ENCODE measurements around the gene SLC6A5.
"Not testable (repeated sequence)": the region's sequence is repeated elsewhere in the genome, so short reads cannot be mapped to it uniquely, and the experiment has no call there.

Gene SLC6A5

DNA sequence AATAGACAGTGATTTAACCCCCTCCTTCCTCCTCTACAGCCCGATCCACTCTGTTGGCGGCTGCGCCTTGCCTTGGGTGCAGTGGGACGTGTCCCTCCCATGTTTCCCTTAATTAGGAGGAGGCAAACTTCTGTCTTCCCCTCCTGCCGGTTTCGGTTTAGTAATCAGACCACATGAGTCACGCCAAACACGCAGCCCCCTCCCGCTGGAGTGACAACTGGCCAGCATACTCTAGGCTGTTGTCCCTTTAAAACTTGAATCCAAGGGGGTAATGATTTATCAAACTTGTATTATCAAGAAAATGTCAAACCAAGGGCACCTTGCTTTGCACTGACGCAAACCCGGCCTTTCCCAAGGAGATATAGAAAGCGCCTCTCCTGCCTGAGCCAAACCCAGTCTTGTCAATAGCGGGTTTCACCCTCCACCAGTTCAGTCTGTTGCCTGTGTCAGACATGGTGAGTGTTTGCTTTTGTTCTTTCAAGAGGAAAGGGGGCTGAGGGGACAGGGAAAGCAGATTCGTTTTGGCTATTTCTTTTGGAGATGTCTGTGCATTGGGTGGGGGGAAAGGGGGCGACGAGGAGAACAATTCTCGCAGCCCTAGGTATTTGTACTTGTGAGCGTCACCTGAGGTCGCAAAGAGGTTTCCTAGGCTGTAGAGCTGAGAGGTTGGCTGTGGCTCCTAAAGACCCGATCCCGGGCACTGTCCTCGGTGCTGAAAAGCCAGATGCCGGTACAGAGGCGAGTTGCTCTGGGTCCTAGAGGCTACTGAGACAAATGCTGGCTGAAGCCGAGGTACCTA, at the start of gene SLC6A5:
Gene SLC6A5, plus strand, starts transcription at position 388 of the 799 bp plus-strand sequence. Its CDS starts 65 bp downstream, at position 453.
- DNase-seq, result peak; percentile 65 to 71
- TF ChIP-seq POLR2A (IDR thresholded peaks at IDR 0.05; ENCODE audit: low read length) (no peak), GATA1 (IDR thresholded peaks at IDR 0.05; ENCODE audit: low read depth, low read length) (no peak)

GRCh38 chr11:20551096-20551495, 48.3 kb upstream of the SLC6A5 start:
- TF ChIP-seq GATA1 (IDR thresholded peaks at IDR 0.05; ENCODE audit: low read depth, low read length) (no peak), POLR2A (IDR thresholded peaks at IDR 0.05; ENCODE audit: low read length) (no peak)
- no peak for DNase-seq

- DNase-seq, result no peak
- TF ChIP-seq POLR2A (IDR thresholded peaks at IDR 0.05; ENCODE audit: low read length) (no peak), GATA1 (IDR thresholded peaks at IDR 0.05; ENCODE audit: low read depth, low read length) (no peak)
These were observed 43.6 kb upstream of the SLC6A5 start for GRCh38 chr11:20555783-20556182.

DNA sequence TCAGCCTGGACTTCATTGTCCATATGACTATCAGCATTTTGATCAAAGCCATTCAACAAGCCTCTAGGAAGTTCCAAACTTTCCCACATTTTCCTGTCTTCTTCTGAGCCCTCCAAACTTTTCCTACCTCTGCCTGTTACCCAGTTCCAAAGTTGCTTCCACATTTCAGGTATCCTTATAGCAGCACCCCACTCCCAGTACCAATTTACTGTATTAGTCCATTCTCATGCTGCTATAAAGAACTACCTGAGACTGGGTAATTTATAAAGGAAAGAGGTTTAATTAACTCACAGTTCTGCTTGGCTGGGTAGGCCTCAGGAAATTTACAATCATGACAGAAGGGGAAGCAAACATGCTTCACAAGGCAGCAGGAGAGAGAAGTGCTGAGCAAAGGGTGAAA, 43.0 kb upstream of the SLC6A5 start:
- DNase-seq, result not testable (repeated sequence)

- no peak for TF ChIP-seq GATA1 (IDR thresholded peaks at IDR 0.05; ENCODE audit: low read depth, low read length)
- no peak for TF ChIP-seq POLR2A (IDR thresholded peaks at IDR 0.05; ENCODE audit: low read length)
- DNase-seq, result no peak
These were observed 40.7 kb upstream of the SLC6A5 start for GRCh38 chr11:20558741-20559140.

- DNase-seq, result no peak
- TF ChIP-seq GATA1 (IDR thresholded peaks at IDR 0.05; ENCODE audit: low read depth, low read length), result no peak
- no peak for TF ChIP-seq POLR2A (IDR thresholded peaks at IDR 0.05; ENCODE audit: low read length)
These were observed 39.7 kb upstream of the SLC6A5 start for GRCh38 chr11:20559523-20560300.

GRCh38 chr11:20561915-20562314, 37.5 kb upstream of the SLC6A5 start:
- TF ChIP-seq POLR2A (IDR thresholded peaks at IDR 0.05; ENCODE audit: low read length) (no peak), GATA1 (IDR thresholded peaks at IDR 0.05; ENCODE audit: low read depth, low read length) (no peak)

GRCh38 chr11:20563866-20564265, 35.5 kb upstream of the SLC6A5 start:
- TF ChIP-seq POLR2A (IDR thresholded peaks at IDR 0.05; ENCODE audit: low read length) (no peak), GATA1 (IDR thresholded peaks at IDR 0.05; ENCODE audit: low read depth, low read length) (no peak)
- DNase-seq, result no peak

More at GRCh38 chr11:20561915-20562314, 37.5 kb upstream of the SLC6A5 start:
- no peak for DNase-seq

GRCh38 chr11:20564846-20565635, 34.4 kb upstream of the SLC6A5 start:
- DNase-seq, result no peak

GRCh38 chr11:20566115-20566514, 33.3 kb upstream of the SLC6A5 start:
- DNase-seq, result peak; percentile 8 to 20

More at GRCh38 chr11:20564846-20565635, 34.4 kb upstream of the SLC6A5 start:
- TF ChIP-seq POLR2A (IDR thresholded peaks at IDR 0.05; ENCODE audit: low read length) (no peak), GATA1 (IDR thresholded peaks at IDR 0.05; ENCODE audit: low read depth, low read length) (no peak)

GRCh38 chr11:20566591-20567434, 32.6 kb upstream of the SLC6A5 start:
- TF ChIP-seq GATA1 (IDR thresholded peaks at IDR 0.05; ENCODE audit: low read depth, low read length) (no peak), POLR2A (IDR thresholded peaks at IDR 0.05; ENCODE audit: low read length) (no peak)
- DNase-seq, result no peak

- not testable (repeated sequence) for DNase-seq
These were observed 19.7 kb upstream of the SLC6A5 start for GRCh38 chr11:20579725-20580124.

- no peak for DNase-seq
- no peak for TF ChIP-seq GATA1 (IDR thresholded peaks at IDR 0.05; ENCODE audit: low read depth, low read length)
- TF ChIP-seq POLR2A (IDR thresholded peaks at IDR 0.05; ENCODE audit: low read length), result no peak
These were observed 16.2 kb upstream of the SLC6A5 start for GRCh38 chr11:20583201-20583600.

All from erythroblast (primary cell).